ENCODE measurements around the gene P3H4.

DNA sequence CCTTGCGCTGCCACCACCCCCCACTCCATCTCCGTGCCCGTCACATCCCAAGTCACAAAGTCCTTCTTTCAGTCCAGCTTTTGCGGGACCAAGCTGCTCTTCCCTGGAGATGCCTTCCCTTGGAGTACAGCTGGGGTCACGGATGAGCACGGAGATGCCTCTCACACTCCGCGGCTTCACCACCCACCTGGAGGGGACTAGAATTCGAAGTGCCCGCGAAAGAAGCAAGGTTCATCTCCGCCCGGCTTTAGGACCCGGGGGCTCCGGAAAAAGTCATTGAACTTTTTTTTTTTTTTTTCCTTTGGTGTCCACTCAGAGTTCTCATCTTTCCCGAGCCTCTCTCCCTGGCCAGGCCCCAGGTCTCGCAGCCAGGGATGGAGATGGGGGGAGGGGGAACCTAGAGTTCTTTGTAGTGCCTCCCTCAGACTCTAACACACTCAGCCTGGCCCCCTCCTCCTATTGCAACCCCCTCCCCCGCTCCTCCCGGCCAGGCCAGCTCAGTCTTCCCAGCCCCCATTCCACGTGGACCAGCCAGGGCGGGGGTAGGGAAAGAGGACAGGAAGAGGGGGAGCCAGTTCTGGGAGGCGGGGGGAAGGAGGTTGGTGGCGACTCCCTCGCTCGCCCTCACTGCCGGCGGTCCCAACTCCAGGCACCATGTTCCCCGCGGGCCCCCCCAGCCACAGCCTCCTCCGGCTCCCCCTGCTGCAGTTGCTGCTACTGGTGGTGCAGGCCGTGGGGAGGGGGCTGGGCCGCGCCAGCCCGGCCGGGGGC lies 817 bp upstream of the P3H4 start, which contains the start of gene FKBP10:
- no peak for TF ChIP-seq CTCF (IDR thresholded peaks at IDR 0.05 in 4 of 5, conservative IDR thresholded peaks at IDR 0.05 in 1 of 5)
- no peak for TF ChIP-seq POLR2A (IDR thresholded peaks at IDR 0.05)
